T-helper 17 cell (primary cell): ENCODE results near the gene JAM2. TPM values are rescaled to one million over a fixed set of nuclear protein-coding genes. Genes with fewer than 3 reads are reported as not detected.
"Not testable (repeated sequence)": the region's sequence is repeated elsewhere in the genome, so short reads cannot be mapped to it uniquely, and the experiment has no call there.

ENCODE experiments used
- ATAC-seq: fragments of 150-1000 bp; cut with Tn5 transposase; 2 replicates; pipeline ENCODE4 v1.10.0; 2021; ENCODE audit warnings: mild to moderate bottlenecking, moderate library complexity
- DNase-seq, 3 donors: peaks; one replicate each; pipeline versions ENCODE4 v3.0.0 to v3.0.0-alpha.2; 2020 to 2021
- H3K9me3 ChIP-seq: one replicate; pipeline ENCODE4 v1.7.0; 2013; ENCODE audit warnings: low read length, mild to moderate bottlenecking; ENCODE audit not compliant: control insufficient read depth, poor library complexity, severe bottlenecking
- H3K27ac Mint-ChIP-seq: one replicate; pipeline ENCODE4 v1.8.0; 2022; ENCODE audit warnings: mild to moderate bottlenecking, moderate library complexity, mixed read lengths
- H3K27me3 Mint-ChIP-seq: one replicate; pipeline ENCODE4 v1.8.0; 2022; ENCODE audit warnings: mixed read lengths
- H3K36me3 Mint-ChIP-seq: one replicate; pipeline ENCODE4 v1.8.0; 2022; ENCODE audit warnings: low read depth, mixed read lengths
- H3K4me1 Mint-ChIP-seq: one replicate; pipeline ENCODE4 v1.8.0; 2022; ENCODE audit warnings: mild to moderate bottlenecking, mixed read lengths
- H3K4me3 Mint-ChIP-seq: one replicate; pipeline ENCODE4 v1.8.0; 2022; ENCODE audit warnings: mild to moderate bottlenecking, moderate library complexity, mixed read lengths
- total RNA-seq, 4 donors: library from RNA in 2 of 4; stranded (reverse) in 2 of 4; gene quantifications; one replicate each; pipeline ENCODE4 v1.2.3 and lab custom pipeline; 2022 to 2026

Gene JAM2
- total RNA-seq, 2 donors from 2014 or later: 0.21 TPM; not detected in 1

- peak overlapping the region; percentile 88 for H3K27ac Mint-ChIP-seq
- DNase-seq (no peak), ATAC-seq (no peak)
- peaks cover 2% of the 10 kb centered on the region for H3K36me3 Mint-ChIP-seq
- H3K9me3 ChIP-seq: no peaks in the 10 kb centered on the region
- H3K4me3 Mint-ChIP-seq: no peak overlapping the region
- no peaks in the 10 kb centered on the region for H3K27me3 Mint-ChIP-seq
- no peaks in the 10 kb centered on the region for H3K4me1 Mint-ChIP-seq
Observed at GRCh38 chr21:25709684-25710265, 70.7 kb downstream of the JAM2 start.

- H3K27me3 Mint-ChIP-seq: no peaks in the 10 kb centered on the region
- no peak overlapping the region for H3K4me3 Mint-ChIP-seq
- H3K4me1 Mint-ChIP-seq: no peaks in the 10 kb centered on the region
- peak overlapping the region; percentile 88 for H3K27ac Mint-ChIP-seq
- ATAC-seq: no peak
- peaks cover 2% of the 10 kb centered on the region for H3K36me3 Mint-ChIP-seq
- no peaks in the 10 kb centered on the region for H3K9me3 ChIP-seq
- no peak for DNase-seq
Observed at GRCh38 chr21:25710550-25710949, 71.5 kb downstream of the JAM2 start.

- not testable (repeated sequence) for H3K4me3 Mint-ChIP-seq, H3K4me1 Mint-ChIP-seq, H3K9me3 ChIP-seq, H3K27ac Mint-ChIP-seq, H3K36me3 Mint-ChIP-seq, H3K27me3 Mint-ChIP-seq, DNase-seq, ATAC-seq
Observed at GRCh38 chr21:25714066-25714465, 75.0 kb downstream of the JAM2 start.

- H3K4me3 Mint-ChIP-seq: no peak overlapping the region
- DNase-seq (no peak), ATAC-seq (no peak)
- no peaks in the 10 kb centered on the region for H3K27me3 Mint-ChIP-seq
- no peak overlapping the region for H3K27ac Mint-ChIP-seq
- peaks cover 9% of the 10 kb centered on the region for H3K4me1 Mint-ChIP-seq
- no peaks in the 10 kb centered on the region for H3K9me3 ChIP-seq
- H3K36me3 Mint-ChIP-seq: peaks cover 12% of the 10 kb centered on the region
Observed at GRCh38 chr21:25717491-25718147, 78.6 kb downstream of the JAM2 start.

GRCh38 chr21:25721987-25722386, 82.9 kb downstream of the JAM2 start:
- Mint-ChIP-seq H3K4me1 (peaks cover 12% of the 10 kb centered on the region), H3K36me3 (peaks cover 15% of the 10 kb centered on the region), H3K27ac (no peak overlapping the region), H3K27me3 (no peaks in the 10 kb centered on the region), H3K4me3 (no peak overlapping the region)
- ATAC-seq (no peak), DNase-seq (no peak)
- H3K9me3 ChIP-seq: no peaks in the 10 kb centered on the region

- DNase-seq (no peak), ATAC-seq (no peak)
- H3K27me3 Mint-ChIP-seq: no peaks in the 10 kb centered on the region
- H3K4me3 Mint-ChIP-seq: no peak overlapping the region
- no peak overlapping the region for H3K27ac Mint-ChIP-seq
- H3K36me3 Mint-ChIP-seq: peaks cover 15% of the 10 kb centered on the region
- no peaks in the 10 kb centered on the region for H3K9me3 ChIP-seq
- peaks cover 12% of the 10 kb centered on the region for H3K4me1 Mint-ChIP-seq
Observed at GRCh38 chr21:25722631-25723030, 83.6 kb downstream of the JAM2 start.

GRCh38 chr21:25732091-25732760, 93.2 kb downstream of the JAM2 start:
- no peak for ATAC-seq
- Mint-ChIP-seq H3K36me3 (peaks cover 14% of the 10 kb centered on the region), H3K27me3 (no peaks in the 10 kb centered on the region), H3K4me3 (no peak overlapping the region), H3K4me1 (peaks cover 34% of the 10 kb centered on the region), H3K27ac (no peak overlapping the region)
- no peaks in the 10 kb centered on the region for H3K9me3 ChIP-seq
- no peak for DNase-seq

GRCh38 chr21:25733859-25734653, 95.0 kb downstream of the JAM2 start:
- Mint-ChIP-seq H3K27ac (peak overlapping the region; percentile 99), H3K4me3 (peak overlapping the region; percentile 100), H3K36me3 (peaks cover 5% of the 10 kb centered on the region), H3K4me1 (peaks cover 38% of the 10 kb centered on the region), H3K27me3 (no peaks in the 10 kb centered on the region)
- ATAC-seq (no peak), DNase-seq (no peak)
- H3K9me3 ChIP-seq: no peaks in the 10 kb centered on the region

GRCh38 chr21:25734654-25734903, 95.5 kb downstream of the JAM2 start:
- no peaks in the 10 kb centered on the region for H3K27me3 Mint-ChIP-seq
- peaks cover 41% of the 10 kb centered on the region for H3K4me1 Mint-ChIP-seq
- H3K27ac Mint-ChIP-seq: peak overlapping the region; percentile 99
- H3K9me3 ChIP-seq: no peaks in the 10 kb centered on the region
- H3K4me3 Mint-ChIP-seq: peak overlapping the region; percentile 100
- DNase-seq: no peak
- no peak for ATAC-seq
- peaks cover 5% of the 10 kb centered on the region for H3K36me3 Mint-ChIP-seq

- H3K27me3 Mint-ChIP-seq: no peaks in the 10 kb centered on the region
Observed at GRCh38 chr21:25734904-25735645, 96.0 kb downstream of the JAM2 start, which contains the start of the genes ATP5PF and GABPA. TSS of gene ATP5PF (minus strand) at chr21:25734904. CDS start at chr21:25729794, 5,110 bp downstream. TSS of gene GABPA (plus strand) at chr21:25734972. CDS start at chr21:25741599, 6,627 bp downstream.

GRCh38 chr21:25735646-25736597, 96.9 kb downstream of the JAM2 start:
- peaks cover 41% of the 10 kb centered on the region for H3K4me1 Mint-ChIP-seq

More at GRCh38 chr21:25734904-25735645, 96.0 kb downstream of the JAM2 start, which contains the start of the genes ATP5PF and GABPA:
- no peaks in the 10 kb centered on the region for H3K9me3 ChIP-seq
- Mint-ChIP-seq H3K36me3 (peaks cover 5% of the 10 kb centered on the region), H3K4me3 (peak within 1 kb of the TSS; percentile 100), H3K4me1 (peaks cover 41% of the 10 kb centered on the region), H3K27ac (peak within 1 kb of the TSS; percentile 99)
- DNase-seq: peak; percentile 93 to 96 (median 95)
- peak; percentile 90 for ATAC-seq

GRCh38 chr21:25737421-25737820, 98.4 kb downstream of the JAM2 start:
- Mint-ChIP-seq H3K27me3 (no peaks in the 10 kb centered on the region), H3K4me1 (peaks cover 44% of the 10 kb centered on the region), H3K27ac (no peak overlapping the region), H3K4me3 (no peak overlapping the region), H3K36me3 (peaks cover 10% of the 10 kb centered on the region)
- ATAC-seq (no peak), DNase-seq (no peak)
- no peaks in the 10 kb centered on the region for H3K9me3 ChIP-seq

More at GRCh38 chr21:25735646-25736597, 96.9 kb downstream of the JAM2 start:
- no peaks in the 10 kb centered on the region for H3K27me3 Mint-ChIP-seq
- H3K27ac Mint-ChIP-seq: peak overlapping the region; percentile 99
- no peak for ATAC-seq
- H3K36me3 Mint-ChIP-seq: peaks cover 5% of the 10 kb centered on the region
- H3K4me3 Mint-ChIP-seq: peak overlapping the region; percentile 100
- H3K9me3 ChIP-seq: no peaks in the 10 kb centered on the region
- DNase-seq: no peak
